ENCODE data around the gene LCN12. TPM values are rescaled to one million over a fixed set of nuclear protein-coding genes. Genes with fewer than 3 reads are reported as not detected.

Gene LCN12
- total and polyA plus RNA-seq, 7 donors: 1.2 to 3.0 TPM; not detected in 5

GRCh38 chr9:136937186-136938001, 14.7 kb upstream of the LCN12 start:
- H3K9me3 ChIP-seq: no peaks in the 10 kb centered on the region

GRCh38 chr9:136939431-136939995, 12.6 kb upstream of the LCN12 start:
- Histone ChIP-seq H3K9me3 (no peaks in the 10 kb centered on the region), H3K4me1 (peaks cover 0 to 23% (median 14%) of the 10 kb centered on the region in 4 donors), H3K4me3 (no peak overlapping the region), H3K36me3 (peaks cover 34 to 55% (median 40%) of the 10 kb centered on the region in 4 donors), H3K27me3 (no peaks in the 10 kb centered on the region), H3K27ac (no peak overlapping the region)
- 91 to 93% methylated on average over 28 of the region's 28 CpGs for WGBS, 2 donors
- DNase-seq: peak; percentile 60
- intact Hi-C loops (cut with DNase I): no loop called here
- no peak for TF ChIP-seq POLR2A (IDR thresholded peaks at IDR 0.05)
- no peak for TF ChIP-seq POLR2AphosphoS5 (IDR thresholded peaks at IDR 0.05)
- no peak for TF ChIP-seq EP300 (IDR thresholded peaks at IDR 0.05)
- TF ChIP-seq, protein P1, sequence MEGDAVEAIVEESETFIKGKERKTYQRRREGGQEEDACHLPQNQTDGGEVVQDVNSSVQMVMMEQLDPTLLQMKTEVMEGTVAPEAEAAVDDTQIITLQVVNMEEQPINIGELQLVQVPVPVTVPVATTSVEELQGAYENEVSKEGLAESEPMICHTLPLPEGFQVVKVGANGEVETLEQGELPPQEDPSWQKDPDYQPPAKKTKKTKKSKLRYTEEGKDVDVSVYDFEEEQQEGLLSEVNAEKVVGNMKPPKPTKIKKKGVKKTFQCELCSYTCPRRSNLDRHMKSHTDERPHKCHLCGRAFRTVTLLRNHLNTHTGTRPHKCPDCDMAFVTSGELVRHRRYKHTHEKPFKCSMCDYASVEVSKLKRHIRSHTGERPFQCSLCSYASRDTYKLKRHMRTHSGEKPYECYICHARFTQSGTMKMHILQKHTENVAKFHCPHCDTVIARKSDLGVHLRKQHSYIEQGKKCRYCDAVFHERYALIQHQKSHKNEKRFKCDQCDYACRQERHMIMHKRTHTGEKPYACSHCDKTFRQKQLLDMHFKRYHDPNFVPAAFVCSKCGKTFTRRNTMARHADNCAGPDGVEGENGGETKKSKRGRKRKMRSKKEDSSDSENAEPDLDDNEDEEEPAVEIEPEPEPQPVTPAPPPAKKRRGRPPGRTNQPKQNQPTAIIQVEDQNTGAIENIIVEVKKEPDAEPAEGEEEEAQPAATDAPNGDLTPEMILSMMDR (IDR thresholded peaks at IDR 0.05): no peak

More at GRCh38 chr9:136937186-136938001, 14.7 kb upstream of the LCN12 start:
- 89 to 93% methylated on average over 15 of the region's 15 CpGs for WGBS, 2 donors
- no peak for DNase-seq
- TF ChIP-seq, protein P1 (IDR thresholded peaks at IDR 0.05): no peak
- no peak for TF ChIP-seq POLR2AphosphoS5 (IDR thresholded peaks at IDR 0.05)
- no peak for TF ChIP-seq POLR2A (IDR thresholded peaks at IDR 0.05)
- no peak for TF ChIP-seq EP300 (IDR thresholded peaks at IDR 0.05)
- H3K4me3 ChIP-seq: no peak overlapping the region
- H3K27ac ChIP-seq: no peak overlapping the region
- no peaks in the 10 kb centered on the region for H3K27me3 ChIP-seq
- peaks cover 28 to 49% (median 34%) of the 10 kb centered on the region in 4 donors for H3K36me3 ChIP-seq
- intact Hi-C loops (cut with DNase I): no loop called here
- H3K4me1 ChIP-seq: peaks cover 0 to 7% (median under 1%) of the 10 kb centered on the region in 4 donors

DNA sequence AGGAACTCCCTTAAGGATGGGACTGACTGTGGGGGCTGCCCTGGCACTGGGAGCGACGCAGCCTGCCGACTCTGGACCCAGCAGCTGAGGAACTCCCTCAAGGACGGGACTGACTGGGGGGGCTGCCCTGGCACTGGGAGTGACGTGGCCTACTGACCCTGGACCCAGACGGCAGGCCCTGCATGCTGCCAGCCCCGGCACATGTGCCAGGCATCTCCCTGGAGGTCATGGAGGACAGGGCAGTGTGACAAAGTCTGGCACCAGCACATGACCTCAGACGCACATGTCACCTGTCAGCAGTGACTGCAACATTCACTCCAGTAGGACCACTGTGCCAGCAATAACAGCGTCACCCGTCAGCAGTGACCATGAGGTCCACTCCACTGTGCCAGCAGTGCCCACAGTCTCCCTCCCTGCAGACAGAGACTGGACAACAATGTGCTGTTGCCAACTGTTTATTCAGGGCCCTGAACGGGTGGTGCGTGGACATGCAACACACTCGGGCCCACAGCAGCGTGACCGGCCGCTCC, 12.0 kb upstream of the LCN12 start:
- Histone ChIP-seq H3K27ac (no peak overlapping the region), H3K4me3 (no peak overlapping the region), H3K9me3 (no peaks in the 10 kb centered on the region), H3K4me1 (peaks cover 0 to 27% (median 18%) of the 10 kb centered on the region in 4 donors), H3K36me3 (peaks cover 34 to 55% (median 40%) of the 10 kb centered on the region in 4 donors), H3K27me3 (no peaks in the 10 kb centered on the region)
- intact Hi-C loops (cut with DNase I): loop anchor here (5.0 kb wide), 1 partner anchor 53 kb away; the partner anchor contains the start of gene TRAF2
- TF ChIP-seq POLR2A (IDR thresholded peaks at IDR 0.05): no peak
- peak; percentile 63 for DNase-seq
- 72 to 84% methylated on average over 16 of the region's 16 CpGs for WGBS, 2 donors

GRCh38 chr9:136940526-136941230, 11.4 kb upstream of the LCN12 start:
- intact Hi-C loops (cut with DNase I): loop anchor here (5.0 kb wide), 1 partner anchor 53 kb away; the partner anchor contains the start of gene TRAF2
- peak; percentile 64 for DNase-seq

More at GRCh38 chr9:136940526-136941230, 11.4 kb upstream of the LCN12 start:
- Histone ChIP-seq H3K4me1 (peaks cover 0 to 27% (median 19%) of the 10 kb centered on the region in 4 donors), H3K27me3 (no peaks in the 10 kb centered on the region), H3K36me3 (peaks cover 34 to 55% (median 40%) of the 10 kb centered on the region in 4 donors), H3K4me3 (no peak overlapping the region), H3K27ac (no peak overlapping the region), H3K9me3 (no peaks in the 10 kb centered on the region)
- WGBS, 2 donors: 94 to 96% methylated on average over 42 of the region's 42 CpGs
- TF ChIP-seq EP300 (IDR thresholded peaks at IDR 0.05) (no peak), POLR2A (IDR thresholded peaks at IDR 0.05) (no peak), POLR2AphosphoS5 (IDR thresholded peaks at IDR 0.05) (no peak)
- TF ChIP-seq, protein P1 (IDR thresholded peaks at IDR 0.05): no peak
